Umbilical cord (tissue), 2 donors: Measurements from ENCODE around the gene FSTL4. TPM values are rescaled to one million over a fixed set of nuclear protein-coding genes. Genes with fewer than 3 reads are reported as not detected.

Experiments
- DNase-seq: peaks from one replicate; pipeline ENCODE4 v3.0.0-alpha.2; 2015; ENCODE audit warnings: low spot score
- total RNA-seq: library from RNA; depleted of rRNA; stranded (reverse); fragments of >200 nt; gene quantifications from one replicate; pipeline ENCODE4 v1.2.3, GENCODE V29; 2014; ENCODE audit warnings: low replicate concordance; ENCODE audit not compliant: insufficient read depth

The FSTL4 gene
- total RNA-seq, 1 donor from 2014 or later = 1.4 TPM

DNA sequence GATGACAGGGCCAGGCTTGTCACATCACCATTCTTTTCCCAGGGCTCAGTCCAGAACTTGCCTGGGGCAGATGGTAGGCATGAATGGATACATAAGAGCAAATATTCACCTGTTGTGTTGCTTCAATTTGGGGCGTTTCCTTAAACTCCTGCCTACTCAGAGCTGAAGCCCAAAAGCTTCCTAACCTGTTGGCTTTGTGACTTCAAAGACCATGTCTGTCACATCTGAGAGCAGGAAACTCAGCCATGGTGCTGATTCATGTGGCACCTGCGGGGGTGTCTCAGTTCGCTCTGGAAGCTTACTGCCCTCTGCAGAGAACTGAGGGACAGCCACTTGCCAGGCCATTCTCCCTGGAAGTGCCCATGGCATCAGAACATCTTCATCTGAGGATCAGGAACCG is 313.9 kb downstream of the FSTL4 start:
- no peak for DNase-seq

DNA sequence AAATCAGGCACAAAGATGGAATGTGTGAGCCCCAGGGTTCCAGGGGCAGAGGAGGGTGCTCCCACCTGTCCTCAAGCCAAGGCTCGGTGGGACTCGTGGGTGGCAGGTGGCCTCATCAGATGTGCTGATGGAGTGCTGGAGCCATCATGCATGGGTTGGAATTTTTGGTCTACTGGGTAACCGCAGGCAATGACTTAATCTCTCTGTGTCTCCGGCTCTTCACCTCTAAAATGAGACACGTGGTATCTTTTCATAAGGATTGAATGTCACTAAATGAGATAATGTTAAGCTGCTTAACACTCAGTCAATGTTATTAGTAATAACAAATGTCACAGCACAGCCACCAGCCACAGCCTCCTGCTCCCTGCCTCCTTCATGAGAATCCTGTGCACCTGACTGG is 315.0 kb downstream of the FSTL4 start:
- DNase-seq = no peak

DNA sequence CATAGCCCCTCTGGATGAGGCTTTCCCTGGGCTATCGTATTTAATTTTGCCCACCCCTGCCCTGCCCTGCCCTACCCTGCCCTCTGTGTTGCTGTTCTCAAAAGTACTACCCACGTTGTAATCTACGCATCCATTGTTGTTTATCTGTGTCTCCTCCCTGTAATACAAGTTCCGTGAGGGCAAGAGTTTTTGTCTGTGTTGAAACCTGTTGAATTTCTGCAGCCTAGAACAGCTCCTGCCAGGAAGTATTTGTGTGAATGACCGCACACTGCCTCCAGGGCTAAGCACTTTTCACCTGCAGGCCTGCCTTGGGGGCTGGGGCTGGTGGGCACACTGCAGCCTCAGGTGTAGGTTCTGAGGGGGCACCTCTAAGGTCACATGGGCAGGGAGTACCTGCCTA is 315.7 kb downstream of the FSTL4 start:
- no peak for DNase-seq

DNA sequence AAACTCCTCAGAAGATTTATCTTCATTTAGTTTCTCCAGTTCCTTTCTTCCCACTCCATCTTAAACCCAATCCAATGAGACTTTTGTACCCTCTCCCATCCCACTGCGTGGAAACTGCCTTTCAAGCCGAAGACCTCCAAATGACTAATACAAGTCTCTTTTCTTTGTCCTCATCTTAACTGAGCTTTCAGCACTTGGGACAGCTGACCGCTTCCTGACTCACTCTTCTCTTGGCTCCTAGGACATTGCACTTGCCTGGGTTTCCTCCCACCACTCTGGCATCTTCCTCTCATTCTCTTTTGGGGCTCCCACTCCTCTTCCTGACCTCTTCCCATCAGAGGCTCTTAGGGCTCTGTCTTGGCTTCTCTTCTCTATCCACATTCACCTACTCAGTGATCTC is 316.8 kb downstream of the FSTL4 start:
- no peak for DNase-seq

DNA sequence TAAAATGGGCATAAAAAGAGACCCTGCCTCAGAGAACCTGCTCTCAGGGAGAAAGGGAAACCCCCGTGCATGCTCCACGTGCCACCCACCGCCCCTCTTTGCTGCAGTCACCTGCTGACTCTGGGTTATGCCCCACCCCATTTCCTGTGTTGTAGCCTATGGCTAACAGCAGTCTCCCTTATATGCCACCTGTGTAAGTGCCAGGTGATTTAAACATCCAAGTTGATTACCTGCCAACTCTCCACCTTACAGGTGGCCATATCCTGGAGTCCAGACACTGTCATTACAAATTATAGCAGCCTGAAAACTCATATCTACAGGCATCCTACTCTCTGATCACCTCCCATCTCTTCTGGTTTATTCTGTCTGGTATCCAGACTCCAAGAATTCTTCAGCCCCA is 318.0 kb downstream of the FSTL4 start:
- no peak for DNase-seq

DNA sequence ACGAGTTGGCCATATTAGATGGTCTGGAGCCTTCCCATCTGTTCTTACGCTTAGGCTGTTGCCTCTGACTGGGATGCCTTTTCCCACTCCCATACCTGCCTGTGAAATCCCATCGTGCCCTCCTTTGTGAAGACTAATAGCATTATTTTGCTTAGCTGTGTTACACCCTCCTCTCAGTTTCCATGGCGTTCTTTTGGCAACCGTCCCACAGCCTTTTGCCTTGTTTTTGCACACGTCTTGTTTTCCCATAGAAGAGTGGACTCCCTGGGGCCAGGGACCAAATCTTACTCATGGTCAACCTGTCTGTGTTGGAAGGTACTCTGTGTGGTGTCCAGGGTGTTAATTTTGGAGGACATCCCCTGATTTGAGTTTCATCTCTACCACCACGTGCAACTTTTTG is 318.4 kb downstream of the FSTL4 start:
- DNase-seq = no peak

DNA sequence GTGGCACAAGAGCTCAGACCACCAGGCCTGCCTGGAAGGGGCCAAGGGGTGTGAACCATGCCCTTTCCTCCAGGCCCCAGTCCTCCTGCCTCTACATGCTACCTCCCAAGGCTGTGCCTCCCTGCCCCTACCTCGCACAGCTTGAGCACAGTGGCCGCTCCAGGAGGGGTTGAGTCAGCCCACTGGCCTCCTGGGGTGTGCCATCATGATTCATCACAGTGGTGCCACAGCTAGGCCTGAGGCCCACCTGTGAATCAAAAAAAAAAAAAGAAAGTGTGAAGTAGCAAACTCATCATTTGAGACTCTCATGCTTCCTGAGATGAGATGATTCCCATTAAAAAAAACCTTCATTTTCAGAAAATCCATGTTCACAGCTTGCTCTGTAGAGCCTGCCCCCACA is 320.0 kb downstream of the FSTL4 start:
- no peak for DNase-seq

DNA sequence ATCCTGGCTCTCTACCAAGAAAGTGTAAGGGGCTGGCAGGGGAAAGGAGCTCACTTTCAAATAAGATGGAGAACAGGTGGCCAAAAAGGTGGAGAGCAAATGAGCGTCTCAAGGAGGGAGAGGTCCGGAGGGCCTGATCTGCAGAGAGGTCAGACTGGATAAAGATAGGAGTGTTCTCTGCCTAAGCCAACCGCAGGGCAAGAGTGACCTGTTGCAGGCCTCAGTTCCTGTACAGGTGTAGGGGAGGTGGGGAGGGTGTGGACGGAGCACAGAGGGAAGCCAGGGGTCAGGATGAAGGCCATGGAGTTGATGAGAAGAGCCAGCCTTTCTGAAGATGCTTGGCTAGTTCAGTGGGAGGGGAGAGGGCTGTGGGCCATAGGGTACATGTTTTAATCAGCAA is 320.8 kb downstream of the FSTL4 start:
- no peak for DNase-seq

DNA sequence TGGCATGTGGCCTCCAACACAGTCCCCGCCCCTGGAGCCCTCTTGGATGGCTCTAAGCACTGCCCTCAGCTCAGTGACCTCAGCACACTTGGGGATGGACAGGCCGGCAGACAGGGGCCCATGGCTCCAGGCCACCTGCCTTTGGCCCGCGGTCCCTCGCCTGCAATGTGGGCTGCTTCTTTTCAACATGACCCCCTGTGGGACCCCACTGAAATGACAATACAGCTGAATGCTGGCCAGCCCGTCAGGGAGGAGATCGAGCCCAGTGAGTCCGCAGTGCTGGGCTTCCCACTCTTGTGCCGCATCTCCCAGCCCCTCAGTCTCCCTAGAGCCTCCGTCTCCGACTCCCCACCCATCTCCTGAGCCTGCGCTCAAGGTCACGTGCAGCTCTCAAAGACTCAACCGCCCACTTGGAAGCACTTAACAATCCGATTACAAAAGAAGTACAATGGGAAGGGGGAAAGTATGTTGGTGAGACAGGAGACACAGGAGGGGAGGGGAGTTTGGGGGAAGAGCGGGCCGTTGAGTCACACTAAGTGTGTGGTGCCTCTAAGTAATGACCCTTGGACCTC is 321.6 kb downstream of the FSTL4 start:
- no peak for DNase-seq

DNA sequence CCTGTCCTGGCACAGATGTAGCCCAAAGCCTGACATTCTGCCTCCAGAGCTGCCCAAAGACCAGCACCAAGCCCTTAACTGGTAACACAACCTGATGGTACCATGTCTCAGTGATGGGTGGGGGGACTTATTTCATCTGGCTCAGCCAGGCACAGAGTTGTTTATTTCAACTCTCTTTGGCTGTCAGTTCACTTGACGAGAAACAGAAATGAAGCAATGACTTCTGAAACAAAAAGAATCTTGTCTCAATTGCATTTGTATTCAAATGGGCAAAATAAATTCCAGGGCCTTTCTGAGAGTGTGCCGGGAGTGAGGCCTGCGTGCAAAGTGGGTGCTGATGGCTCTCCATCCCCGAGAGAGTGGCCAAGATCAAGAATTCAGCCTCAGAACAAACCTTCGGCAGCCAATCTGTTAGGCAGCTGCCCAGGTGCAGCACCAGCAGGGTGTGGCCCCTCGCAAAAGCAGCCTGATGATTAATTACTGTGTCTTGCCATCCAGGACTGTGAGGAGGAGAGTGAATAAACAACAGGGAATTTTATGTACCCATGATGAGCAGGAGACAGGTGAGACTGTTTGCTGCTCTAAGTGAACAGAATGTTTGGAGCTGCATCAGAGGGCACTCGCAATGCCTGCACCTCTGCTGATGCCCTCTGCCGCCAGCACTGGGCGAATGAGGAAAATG is 322.5 kb downstream of the FSTL4 start:
- no peak for DNase-seq

DNA sequence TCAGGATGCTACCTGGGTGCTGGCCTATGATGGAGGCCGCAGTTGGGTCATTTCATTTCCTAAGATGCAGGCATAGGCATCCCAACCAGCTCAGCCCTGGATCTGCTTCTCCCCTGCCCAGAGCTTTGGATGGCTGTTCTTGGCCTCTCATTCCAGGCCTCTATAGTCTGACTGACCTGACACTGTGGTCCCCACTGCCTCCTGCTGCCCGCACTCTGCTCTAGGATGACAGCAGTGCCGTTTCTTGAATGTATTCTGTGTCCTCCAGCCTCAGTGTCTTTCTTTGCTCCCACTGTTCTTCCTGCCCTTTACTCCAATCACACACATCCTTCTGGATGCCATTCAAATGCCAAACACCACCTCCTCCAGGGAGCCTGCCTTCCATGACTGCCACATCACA is 324.8 kb downstream of the FSTL4 start:
- peak; percentile 24 for DNase-seq

DNA sequence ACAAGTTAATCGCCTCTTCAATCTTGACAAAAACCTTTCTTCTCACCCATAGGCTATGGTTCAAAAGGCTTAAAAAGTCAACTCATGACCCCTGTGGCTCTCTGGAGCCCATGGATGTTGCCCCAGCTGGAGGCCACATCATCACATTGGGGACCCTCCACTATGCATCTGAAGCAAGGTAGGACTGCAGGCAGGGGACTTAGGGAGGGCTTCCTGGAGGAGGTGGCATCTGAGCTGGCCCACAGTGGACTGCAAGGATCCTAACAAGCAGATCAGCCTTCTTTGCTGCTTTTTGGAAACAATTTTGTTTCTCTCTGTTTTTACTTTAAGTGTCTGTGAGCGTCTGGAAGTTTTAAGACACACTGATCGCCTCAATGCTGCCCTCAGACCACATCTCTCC is 325.9 kb downstream of the FSTL4 start:
- no peak for DNase-seq

DNA sequence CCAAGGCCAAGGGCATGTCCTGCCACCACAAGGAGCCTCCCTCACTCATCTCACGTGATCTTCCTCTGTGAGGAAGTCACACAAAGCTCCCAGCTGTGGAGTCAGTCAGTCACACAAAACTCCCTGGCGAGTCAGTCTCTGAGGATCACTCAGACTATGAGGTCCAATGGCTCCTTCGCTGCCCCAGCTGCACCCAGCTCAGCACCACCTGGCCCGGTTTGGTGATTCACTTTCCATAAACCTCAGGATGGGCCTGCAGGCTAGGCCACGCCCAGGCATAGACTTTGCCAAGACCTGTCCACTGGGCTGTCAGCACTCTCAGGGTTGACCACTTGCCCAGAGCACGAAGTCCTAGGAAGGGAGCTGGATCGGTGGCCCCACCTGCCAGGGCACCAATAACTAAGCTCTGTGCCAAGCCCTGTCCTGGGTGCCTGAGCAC is 326.7 kb downstream of the FSTL4 start:
- no peak for DNase-seq

DNA sequence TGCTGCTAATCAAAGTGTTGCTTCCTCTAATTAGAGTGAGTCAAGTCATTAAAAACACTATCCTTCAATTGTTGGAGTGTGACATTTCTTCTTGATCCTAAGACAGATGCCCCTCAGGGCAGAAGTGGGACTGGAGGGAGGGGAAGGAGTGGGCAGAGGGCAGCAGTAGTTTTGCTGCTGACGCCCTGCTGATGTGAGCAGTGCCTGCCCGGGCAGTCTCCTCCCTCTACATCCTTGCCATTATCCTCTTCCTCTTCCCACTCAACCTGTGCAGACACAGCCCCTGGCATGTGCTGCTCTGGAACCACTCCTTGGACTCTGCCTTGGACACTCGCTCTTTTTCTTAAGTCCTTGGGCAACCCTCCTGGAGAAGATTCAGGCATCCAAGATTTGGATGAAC is 328.0 kb downstream of the FSTL4 start:
- DNase-seq = no peak

DNA sequence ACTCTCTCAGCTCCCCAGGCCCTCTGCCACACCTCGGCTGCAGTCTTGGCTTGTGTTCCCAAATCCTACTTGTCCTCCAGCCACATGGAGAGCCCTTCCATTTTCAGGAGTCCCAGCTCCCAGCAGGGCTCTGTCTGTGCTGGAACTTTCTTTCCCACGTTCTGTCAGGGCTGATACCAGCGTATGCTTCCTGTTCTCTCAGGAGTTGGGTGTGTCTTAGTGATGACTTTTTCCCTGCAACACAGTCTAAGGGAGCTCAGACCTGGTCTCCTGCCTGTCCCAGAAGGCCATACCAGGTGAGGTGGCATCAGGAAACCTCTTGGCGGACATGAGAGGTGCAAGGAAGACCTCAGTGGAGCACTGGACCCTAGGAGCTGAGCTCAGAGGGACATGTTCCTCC is 334.0 kb downstream of the FSTL4 start:
- no peak for DNase-seq

DNA sequence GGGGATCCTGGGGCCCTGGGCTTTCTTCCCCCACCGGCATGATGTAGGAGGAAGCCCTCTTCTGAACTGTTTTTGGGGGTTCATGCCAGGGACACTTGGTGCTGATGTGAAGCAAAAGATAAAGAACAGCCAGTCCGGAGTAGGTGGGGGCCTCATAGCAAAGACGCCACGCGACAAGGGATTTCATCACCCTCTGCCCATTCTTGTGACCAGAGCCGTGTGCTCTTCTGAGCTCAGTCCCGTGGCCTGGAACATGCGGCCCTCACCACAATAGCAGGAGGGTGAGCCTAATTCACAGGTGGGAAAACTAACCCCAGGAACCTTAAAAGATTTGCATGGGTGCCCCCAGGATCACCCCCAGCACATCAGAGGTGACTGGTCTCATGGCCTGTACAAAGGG is 334.6 kb downstream of the FSTL4 start:
- no peak for DNase-seq

DNA sequence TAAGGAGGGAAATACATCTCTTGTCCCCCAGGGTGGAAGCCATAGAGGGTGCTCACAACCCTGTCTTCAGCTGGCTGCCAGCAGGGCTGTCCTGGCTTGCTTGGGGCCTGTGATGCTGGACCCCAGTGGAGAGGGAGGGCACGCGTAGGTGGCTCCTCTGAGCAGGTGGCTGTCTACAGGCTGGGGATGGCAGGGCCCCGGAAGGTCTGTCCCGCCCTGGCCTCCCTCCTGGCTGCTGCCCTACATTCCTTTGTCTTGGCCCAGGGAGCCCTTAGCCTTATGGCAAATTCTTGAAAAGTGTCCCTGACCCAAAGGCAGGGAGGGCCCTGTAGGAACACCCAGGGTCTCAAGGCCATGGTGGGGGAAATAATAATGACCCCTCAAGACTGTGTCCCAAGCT is 336.2 kb downstream of the FSTL4 start:
- DNase-seq = no peak

DNA sequence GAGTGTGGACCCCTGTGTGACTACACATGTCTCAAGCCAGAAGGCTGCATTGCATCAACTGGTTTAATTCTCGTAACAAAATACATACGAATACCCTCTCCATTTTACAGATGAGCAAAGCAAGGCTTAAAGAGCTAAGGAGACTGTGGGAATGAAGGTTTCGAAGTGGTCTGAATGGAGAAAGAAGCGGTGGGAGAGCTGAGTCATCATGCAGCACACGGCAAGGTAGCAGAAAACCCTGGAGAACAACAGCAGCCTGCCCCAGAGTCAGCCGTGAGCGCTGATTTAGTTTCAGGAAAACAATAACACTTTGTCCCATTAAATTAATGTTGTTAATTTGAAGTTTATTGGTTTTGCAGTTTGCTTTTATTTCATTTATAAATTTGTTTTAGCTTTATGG is 336.7 kb downstream of the FSTL4 start:
- no peak for DNase-seq

DNA sequence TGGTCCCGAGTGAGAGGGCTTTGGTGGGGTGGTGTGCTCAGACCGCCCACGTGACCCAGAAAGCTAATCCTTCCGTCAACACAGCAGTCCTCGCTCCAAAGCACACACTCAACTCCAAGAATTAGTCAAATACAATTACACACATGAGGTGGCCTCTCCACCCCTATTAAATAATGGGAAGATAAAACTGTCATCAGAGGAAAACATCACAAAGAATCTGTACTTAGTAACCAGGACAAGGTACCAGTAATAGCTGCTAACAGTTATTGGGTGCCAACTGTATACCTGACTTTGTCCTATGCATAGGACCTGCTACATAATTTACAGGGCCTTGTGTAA is 337.8 kb downstream of the FSTL4 start:
- no peak for DNase-seq

DNA sequence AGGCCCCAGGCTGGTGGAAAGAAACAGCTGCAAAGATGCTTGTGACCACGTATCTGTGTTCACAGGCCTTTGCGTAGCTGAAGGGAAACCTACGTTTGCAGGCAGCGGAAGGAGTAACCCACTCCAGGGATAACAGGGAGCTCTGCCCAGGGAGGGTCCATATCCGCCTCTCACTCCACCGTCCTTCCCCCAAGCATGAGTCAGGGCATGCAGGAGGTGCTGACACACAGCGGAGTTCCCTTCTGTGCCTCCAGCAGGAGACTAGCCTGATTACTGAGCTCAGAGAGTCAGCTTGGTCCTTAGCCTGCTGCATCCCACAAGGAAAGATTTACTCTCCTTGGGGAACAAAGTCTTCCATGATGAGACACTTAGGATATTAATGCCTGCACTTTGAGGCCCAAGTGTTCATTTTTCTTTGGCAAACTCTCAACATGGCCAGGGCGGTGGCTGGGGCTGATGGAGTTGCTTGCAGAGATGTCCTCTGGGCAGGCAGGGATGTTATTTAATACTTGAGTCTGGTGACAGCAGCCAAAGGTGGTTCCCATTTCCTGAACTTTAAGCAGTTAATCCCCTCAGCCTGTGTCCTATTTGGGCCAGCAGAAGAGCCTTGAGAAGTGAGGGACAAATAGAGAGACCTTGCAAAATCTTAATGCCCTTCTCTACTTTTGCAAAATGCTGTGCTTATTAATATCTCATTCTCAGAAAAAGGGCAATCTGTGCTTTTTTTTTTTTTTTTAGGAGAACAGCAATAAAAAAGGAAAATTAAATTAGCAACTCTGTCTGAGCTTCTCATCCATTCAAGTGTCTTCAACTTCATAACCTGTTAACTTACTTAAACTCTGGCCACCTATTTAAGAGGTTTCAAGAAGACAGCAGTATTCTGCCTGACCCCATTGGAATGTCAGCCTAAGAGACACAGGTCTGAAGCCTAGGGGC is 338.4 kb downstream of the FSTL4 start:
- peak; percentile 88 for DNase-seq

DNA sequence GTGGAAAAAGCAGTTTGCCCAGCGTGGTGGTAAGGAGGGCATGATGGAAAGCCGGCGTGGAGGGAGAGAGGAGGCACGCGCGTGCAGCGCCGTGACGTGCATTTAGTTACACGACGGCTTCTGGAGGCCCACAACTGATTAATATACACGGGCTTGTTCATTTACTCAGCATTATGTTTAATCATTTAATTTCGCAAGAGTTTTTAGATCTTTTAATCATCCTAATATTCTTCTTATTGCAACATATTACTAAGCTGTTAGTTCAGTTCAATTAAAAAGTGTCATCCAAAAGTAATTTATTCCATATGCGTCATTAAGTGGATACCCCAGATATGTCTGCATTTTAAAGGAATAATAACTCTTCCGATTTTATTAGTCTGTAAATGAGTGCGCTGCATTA is 340.0 kb downstream of the FSTL4 start:
- DNase-seq = no peak

DNA sequence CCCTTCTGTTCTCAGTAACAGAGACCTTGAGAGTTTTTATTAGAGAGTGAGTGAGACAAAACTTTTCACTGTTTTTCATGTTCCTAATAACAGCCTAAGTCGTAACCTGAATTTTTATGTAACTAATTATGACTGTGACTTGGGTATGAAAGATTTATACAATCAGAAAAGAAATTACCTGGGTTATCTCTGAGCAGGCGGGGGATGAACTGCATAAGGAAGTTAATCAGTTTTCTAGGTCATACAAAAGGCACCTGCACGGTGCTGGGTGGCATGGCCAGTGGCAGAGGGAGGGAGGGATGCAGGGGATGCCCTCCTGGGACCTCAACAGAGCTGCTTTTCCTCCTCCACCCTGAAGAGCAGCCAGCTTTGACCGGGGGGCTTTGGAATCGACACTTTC is 340.7 kb downstream of the FSTL4 start:
- DNase-seq = no peak

DNA sequence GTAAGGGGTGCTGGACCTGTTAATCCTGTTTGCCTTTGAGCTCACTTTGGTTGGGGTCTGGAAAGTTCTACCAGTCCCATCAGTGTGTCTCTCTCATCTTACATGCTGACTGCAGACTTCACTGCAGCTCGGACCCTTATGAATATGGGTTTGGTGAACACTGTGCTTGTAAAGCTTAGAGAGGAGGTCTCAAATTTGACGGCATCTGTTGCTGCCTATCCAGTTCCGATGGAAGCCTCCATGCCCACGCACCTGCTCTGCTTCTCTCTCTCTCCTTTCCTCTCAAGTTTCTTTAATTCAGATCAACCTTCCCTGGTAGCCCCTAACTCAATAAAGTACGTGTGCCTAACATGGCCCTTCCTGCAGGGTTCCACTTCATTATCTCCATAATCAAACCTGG is 342.6 kb downstream of the FSTL4 start:
- no peak for DNase-seq
